K562 (cell line): Measurements from ENCODE around the gene TBRG4.

ENCODE experiments used
- CEBPB ChIP-seq: fragments of 450-650 bp; IDR thresholded peaks from 2 replicates; pipeline ENCODE4 v1.6.1; 2016; ENCODE audit warnings: missing genetic modification characterization, missing compliant biosample characterization
- CREB1 ChIP-seq, 2 experiments: sonication (generic) in 1 of 2; formaldehyde crosslinking in 1 of 2; IDR thresholded peaks; 2 replicates each; pipeline versions ENCODE4 v1.6.1 to v1.8.0; 2012 to 2022; ENCODE audit warnings: inconsistent platforms in 1 of 2, mild to moderate bottlenecking in 1 of 2, missing genetic modification reagents in 1 of 2, moderate library complexity in 1 of 2
- POLR2A ChIP-seq: fragments of 450-650 bp; conservative IDR thresholded peaks from 2 replicates; pipeline ENCODE4 v1.6.1; 2016
- SRSF3 ChIP-seq: fragments of 200-400 bp; formaldehyde crosslinking; IDR thresholded peaks from 2 replicates; pipeline ENCODE4 v1.6.1; 2016; ENCODE audit warnings: mild to moderate bottlenecking, low read length, moderate library complexity; ENCODE audit not compliant: insufficient read depth
- TARDBP ChIP-seq: fragments of 450-650 bp; IDR thresholded peaks from 2 replicates; pipeline ENCODE4 v1.6.1; 2016
- TF ChIP-seq, protein P1 (sequence below): fragments of 250-450 bp; sonication (Bioruptor Pico); IDR thresholded peaks from 2 replicates; pipeline ENCODE4 v1.5.0; 2020; ENCODE audit warnings: mild to moderate bottlenecking, borderline replicate concordance
- TF ChIP-seq, protein P2 (sequence below): fragments of 150-350 bp; IDR thresholded peaks from 2 replicates; pipeline ENCODE4 v1.6.1; 2014; ENCODE audit warnings: low read depth, mild to moderate bottlenecking, low read length, borderline replicate concordance
- TF ChIP-seq, protein P3 (sequence below): fragments of 150-350 bp; conservative IDR thresholded peaks from 2 replicates; pipeline ENCODE4 v1.6.1; 2014; ENCODE audit warnings: low read length
- TF ChIP-seq, protein P4 (sequence below), 3 experiments: IDR thresholded peaks in 2 of 3; conservative IDR thresholded peaks in 1 of 3; 2 replicates each; pipeline ENCODE4 v1.5.1; 2011 to 2012; ENCODE audit warnings: low read length in 3 of 3, mild to moderate bottlenecking in 3 of 3, control low read depth in 2 of 3, improper control_type of control experiment in 1 of 3, inconsistent platforms in 1 of 3, low read depth in 1 of 3, mixed read lengths in 1 of 3, moderate library complexity in 1 of 3; ENCODE audit not compliant: insufficient read depth in 2 of 3

DNA sequence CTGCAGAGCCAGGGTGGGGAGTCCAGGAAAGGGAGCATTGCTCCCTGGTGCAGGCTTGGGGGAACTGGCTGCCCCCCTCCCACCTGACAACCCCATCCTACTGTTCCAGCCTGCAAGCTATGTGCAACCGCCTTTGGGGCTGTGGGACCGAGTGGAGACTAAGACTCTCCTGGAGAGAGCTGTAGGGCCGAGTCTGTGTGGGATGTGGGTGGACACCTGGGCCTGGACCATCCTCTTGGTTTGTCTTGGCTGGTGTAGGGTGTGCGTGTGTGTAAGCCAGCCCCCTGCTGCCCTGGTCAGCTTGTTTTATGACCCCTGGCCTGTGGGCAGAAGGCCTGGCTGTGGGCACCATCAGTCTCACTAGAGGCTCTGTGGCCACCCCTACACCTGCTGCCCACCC lies 44.4 kb upstream of the TBRG4 start:
- no peak for TF ChIP-seq TARDBP
- no peak for TF ChIP-seq CEBPB (tag)
- TF ChIP-seq, protein P1, sequence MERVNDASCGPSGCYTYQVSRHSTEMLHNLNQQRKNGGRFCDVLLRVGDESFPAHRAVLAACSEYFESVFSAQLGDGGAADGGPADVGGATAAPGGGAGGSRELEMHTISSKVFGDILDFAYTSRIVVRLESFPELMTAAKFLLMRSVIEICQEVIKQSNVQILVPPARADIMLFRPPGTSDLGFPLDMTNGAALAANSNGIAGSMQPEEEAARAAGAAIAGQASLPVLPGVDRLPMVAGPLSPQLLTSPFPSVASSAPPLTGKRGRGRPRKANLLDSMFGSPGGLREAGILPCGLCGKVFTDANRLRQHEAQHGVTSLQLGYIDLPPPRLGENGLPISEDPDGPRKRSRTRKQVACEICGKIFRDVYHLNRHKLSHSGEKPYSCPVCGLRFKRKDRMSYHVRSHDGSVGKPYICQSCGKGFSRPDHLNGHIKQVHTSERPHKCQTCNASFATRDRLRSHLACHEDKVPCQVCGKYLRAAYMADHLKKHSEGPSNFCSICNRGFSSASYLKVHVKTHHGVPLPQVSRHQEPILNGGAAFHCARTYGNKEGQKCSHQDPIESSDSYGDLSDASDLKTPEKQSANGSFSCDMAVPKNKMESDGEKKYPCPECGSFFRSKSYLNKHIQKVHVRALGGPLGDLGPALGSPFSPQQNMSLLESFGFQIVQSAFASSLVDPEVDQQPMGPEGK (CRISPR knock-in tag): no peak
- TF ChIP-seq, protein P2, sequence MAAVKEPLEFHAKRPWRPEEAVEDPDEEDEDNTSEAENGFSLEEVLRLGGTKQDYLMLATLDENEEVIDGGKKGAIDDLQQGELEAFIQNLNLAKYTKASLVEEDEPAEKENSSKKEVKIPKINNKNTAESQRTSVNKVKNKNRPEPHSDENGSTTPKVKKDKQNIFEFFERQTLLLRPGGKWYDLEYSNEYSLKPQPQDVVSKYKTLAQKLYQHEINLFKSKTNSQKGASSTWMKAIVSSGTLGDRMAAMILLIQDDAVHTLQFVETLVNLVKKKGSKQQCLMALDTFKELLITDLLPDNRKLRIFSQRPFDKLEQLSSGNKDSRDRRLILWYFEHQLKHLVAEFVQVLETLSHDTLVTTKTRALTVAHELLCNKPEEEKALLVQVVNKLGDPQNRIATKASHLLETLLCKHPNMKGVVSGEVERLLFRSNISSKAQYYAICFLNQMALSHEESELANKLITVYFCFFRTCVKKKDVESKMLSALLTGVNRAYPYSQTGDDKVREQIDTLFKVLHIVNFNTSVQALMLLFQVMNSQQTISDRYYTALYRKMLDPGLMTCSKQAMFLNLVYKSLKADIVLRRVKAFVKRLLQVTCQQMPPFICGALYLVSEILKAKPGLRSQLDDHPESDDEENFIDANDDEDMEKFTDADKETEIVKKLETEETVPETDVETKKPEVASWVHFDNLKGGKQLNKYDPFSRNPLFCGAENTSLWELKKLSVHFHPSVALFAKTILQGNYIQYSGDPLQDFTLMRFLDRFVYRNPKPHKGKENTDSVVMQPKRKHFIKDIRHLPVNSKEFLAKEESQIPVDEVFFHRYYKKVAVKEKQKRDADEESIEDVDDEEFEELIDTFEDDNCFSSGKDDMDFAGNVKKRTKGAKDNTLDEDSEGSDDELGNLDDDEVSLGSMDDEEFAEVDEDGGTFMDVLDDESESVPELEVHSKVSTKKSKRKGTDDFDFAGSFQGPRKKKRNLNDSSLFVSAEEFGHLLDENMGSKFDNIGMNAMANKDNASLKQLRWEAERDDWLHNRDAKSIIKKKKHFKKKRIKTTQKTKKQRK: no peak
- TF ChIP-seq CREB1 (IDR thresholded peaks at IDR 0.05): no peak
- TF ChIP-seq CREB1 (CRISPR knock-in tag; IDR thresholded peaks at IDR 0.05): no peak
- TF ChIP-seq, protein P3, sequence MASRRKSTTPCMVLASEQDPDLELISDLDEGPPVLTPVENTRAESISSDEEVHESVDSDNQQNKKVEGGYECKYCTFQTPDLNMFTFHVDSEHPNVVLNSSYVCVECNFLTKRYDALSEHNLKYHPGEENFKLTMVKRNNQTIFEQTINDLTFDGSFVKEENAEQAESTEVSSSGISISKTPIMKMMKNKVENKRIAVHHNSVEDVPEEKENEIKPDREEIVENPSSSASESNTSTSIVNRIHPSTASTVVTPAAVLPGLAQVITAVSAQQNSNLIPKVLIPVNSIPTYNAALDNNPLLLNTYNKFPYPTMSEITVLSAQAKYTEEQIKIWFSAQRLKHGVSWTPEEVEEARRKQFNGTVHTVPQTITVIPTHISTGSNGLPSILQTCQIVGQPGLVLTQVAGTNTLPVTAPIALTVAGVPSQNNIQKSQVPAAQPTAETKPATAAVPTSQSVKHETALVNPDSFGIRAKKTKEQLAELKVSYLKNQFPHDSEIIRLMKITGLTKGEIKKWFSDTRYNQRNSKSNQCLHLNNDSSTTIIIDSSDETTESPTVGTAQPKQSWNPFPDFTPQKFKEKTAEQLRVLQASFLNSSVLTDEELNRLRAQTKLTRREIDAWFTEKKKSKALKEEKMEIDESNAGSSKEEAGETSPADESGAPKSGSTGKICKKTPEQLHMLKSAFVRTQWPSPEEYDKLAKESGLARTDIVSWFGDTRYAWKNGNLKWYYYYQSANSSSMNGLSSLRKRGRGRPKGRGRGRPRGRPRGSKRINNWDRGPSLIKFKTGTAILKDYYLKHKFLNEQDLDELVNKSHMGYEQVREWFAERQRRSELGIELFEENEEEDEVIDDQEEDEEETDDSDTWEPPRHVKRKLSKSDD: no peak
- TF ChIP-seq, protein P4, sequence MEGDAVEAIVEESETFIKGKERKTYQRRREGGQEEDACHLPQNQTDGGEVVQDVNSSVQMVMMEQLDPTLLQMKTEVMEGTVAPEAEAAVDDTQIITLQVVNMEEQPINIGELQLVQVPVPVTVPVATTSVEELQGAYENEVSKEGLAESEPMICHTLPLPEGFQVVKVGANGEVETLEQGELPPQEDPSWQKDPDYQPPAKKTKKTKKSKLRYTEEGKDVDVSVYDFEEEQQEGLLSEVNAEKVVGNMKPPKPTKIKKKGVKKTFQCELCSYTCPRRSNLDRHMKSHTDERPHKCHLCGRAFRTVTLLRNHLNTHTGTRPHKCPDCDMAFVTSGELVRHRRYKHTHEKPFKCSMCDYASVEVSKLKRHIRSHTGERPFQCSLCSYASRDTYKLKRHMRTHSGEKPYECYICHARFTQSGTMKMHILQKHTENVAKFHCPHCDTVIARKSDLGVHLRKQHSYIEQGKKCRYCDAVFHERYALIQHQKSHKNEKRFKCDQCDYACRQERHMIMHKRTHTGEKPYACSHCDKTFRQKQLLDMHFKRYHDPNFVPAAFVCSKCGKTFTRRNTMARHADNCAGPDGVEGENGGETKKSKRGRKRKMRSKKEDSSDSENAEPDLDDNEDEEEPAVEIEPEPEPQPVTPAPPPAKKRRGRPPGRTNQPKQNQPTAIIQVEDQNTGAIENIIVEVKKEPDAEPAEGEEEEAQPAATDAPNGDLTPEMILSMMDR (IDR thresholded peaks at IDR 0.05 in 2 of 3, conservative IDR thresholded peaks at IDR 0.05 in 1 of 3; ENCODE audit: insufficient read depth in 2 of 3, low read depth in 1 of 3, low read length in 3 of 3): no peak
- no peak for TF ChIP-seq SRSF3
- no peak for TF ChIP-seq POLR2A
